GM10248 (cell line): ENCODE data around the gene TXNDC8.

ENCODE experiments used
- CTCF ChIA-PET: fragments of 300-600 bp; sonication (Branson Sonifier 250); formaldehyde crosslinking; extraction: SDS; loops from one replicate; lab custom pipeline; 2021; ENCODE audit warnings: antibody characterized with exemption; lab: Yijun Ruan, JAX
- POLR2A ChIA-PET: fragments of 350-650 bp; sonication (Branson Sonifier 250); formaldehyde crosslinking; extraction: SDS; loops from one replicate; lab custom pipeline; 2020; ENCODE audit warnings: antibody characterized with exemption; lab: Yijun Ruan, JAX
- DNase-seq: peaks from one replicate; pipeline ENCODE4 v3.0.0; 2012; ENCODE audit errors: extremely low spot score
- CTCF ChIP-seq: IDR thresholded peaks from 2 replicates; pipeline ENCODE4 v1.5.1; 2012; ENCODE audit warnings: mild to moderate bottlenecking, low read depth; ENCODE audit errors: extremely low read depth, missing control alignments, control extremely low read depth

TXNDC8 gene

DNA sequence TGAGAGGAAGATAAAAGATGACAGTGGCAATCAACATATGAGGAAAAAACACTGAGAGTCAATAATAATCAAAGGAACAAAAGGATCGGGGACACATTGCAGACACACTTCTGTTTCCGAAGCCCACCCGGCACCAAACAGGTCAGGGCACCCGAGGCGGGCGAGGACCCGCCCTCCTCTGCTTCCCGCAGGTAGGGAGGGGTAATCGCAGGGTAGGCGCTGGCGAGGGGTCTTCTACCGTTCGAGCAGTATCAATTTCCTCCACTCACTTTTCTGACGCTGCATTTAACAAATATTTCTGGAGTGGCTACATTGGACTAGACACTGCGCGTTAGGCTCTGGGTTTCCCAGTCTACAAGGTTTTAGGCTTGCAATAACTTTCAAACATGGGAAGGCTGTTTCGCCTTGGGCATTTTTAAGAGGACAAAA, 82.6 kb downstream of the TXNDC8 start:
- CTCF ChIA-PET: no interaction called here
- no peak for DNase-seq
- POLR2A ChIA-PET: no interaction called here
- no peak for TF ChIP-seq CTCF

DNA sequence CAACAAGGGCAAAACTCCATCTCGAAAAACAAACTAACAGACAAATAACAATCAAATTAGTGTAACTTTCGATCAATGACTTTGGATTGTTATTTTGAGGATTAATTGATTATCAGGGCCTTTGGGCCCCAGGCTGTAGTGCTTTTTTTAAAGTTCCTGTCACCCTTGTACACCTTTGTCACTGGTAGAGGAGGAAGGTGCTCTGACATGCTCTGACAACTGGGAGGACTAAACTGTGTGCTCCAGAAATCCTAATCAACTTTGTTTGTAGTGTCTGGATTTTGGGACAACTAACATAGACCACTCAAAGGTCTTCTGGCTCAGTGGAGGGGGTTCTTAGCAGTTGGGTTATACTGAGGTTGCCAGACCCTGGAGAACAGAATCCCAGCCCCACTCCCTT, 83.2 kb downstream of the TXNDC8 start:
- no peak for TF ChIP-seq CTCF
- ChIA-PET POLR2A (no interaction called here), CTCF (no interaction called here)
- no peak for DNase-seq
